WTC11 (cell line): Measurements from ENCODE around the gene ADGRB3.

Experiments used
- AFF4 ChIP-seq: sonication (generic); formaldehyde crosslinking; IDR thresholded peaks from 2 replicates; pipeline ENCODE4 v1.8.1; 2023; ENCODE audit warnings: mild to moderate bottlenecking, missing genetic modification reagents, borderline replicate concordance
- CREM ChIP-seq: sonication (generic); formaldehyde crosslinking; IDR thresholded peaks from 2 replicates; pipeline ENCODE4 v1.8.1; 2022; ENCODE audit warnings: mild to moderate bottlenecking, missing genetic modification reagents, moderate library complexity
- CTCF ChIP-seq: fragments of 200-600 bp; IDR thresholded peaks from 2 replicates; pipeline ENCODE4 v1.8.0; 2022; ENCODE audit warnings: antibody characterized with exemption
- HMGA2 ChIP-seq: fragments of 250-450 bp; sonication (Bioruptor Pico); IDR thresholded peaks from 2 replicates; pipeline ENCODE4 v1.4.0; 2021; ENCODE audit warnings: mild to moderate bottlenecking, moderate library complexity
- HMGXB4 ChIP-seq: sonication (generic); formaldehyde crosslinking; IDR thresholded peaks from 2 replicates; pipeline ENCODE4 v1.8.1; 2023; ENCODE audit warnings: mild to moderate bottlenecking, moderate library complexity, missing genetic modification reagents
- NFE2L1 ChIP-seq: sonication (generic); formaldehyde crosslinking; IDR thresholded peaks from 2 replicates; pipeline ENCODE4 v1.8.1; 2023; ENCODE audit warnings: missing genetic modification reagents

- TF ChIP-seq AFF4 (CRISPR knock-in tag): no peak
- no peak for TF ChIP-seq CREM (CRISPR knock-in tag)
- TF ChIP-seq HMGA2 (CRISPR knock-in tag): no peak
- no peak for TF ChIP-seq CTCF
- no peak for TF ChIP-seq HMGXB4 (CRISPR knock-in tag)
- TF ChIP-seq NFE2L1 (CRISPR knock-in tag): no peak
Measured at GRCh38 chr6:68859233-68859632, 224.2 kb downstream of the ADGRB3 start.
